GM19468 (cell line): ENCODE results near the gene AAK1.
"Not testable (repeated sequence)": the region's sequence is repeated elsewhere in the genome, so short reads cannot be mapped to it uniquely, and the experiment has no call there.

ENCODE experiments used
- ATAC-seq: cut with Tn5 transposase; IDR thresholded peaks from one replicate; pipeline ENCODE4 v1.9.1; 2021; ENCODE audit warnings: mild to moderate bottlenecking, moderate library complexity, moderate number of reproducible peaks; ENCODE audit not compliant: unreplicated experiment; ENCODE audit errors: extremely low read depth

Gene AAK1

DNA sequence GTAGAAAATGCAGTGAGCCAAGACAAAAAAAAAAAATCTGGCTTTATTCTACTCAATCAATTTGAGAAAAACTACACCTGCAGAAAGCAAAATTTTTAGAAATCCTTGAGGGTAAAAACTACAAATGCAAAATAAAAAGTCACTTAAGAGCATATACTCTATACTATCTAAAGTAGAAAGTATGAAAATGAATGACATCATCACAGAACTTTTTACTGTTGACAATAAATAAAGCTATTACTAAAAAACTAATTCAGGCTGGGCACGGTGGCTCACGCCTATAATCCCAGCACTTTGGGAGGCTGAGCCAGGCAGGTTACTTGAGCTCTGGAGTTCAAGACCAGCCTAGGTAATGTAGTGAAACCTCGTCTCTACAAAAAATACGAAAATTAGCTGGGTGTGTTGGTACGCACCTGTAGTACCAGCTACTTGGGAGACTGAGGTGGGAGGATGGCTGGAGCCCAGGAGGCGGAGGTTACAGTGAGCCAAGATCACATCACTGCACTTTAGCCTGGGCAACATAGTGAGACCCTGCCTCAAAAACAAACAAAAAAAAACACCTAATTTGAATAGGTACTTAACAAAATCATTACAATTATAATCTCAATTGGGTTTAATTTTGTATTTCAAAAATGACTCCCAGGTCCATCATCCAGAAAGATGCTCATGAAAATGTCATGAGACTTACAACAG is 213.9 kb downstream of the AAK1 start:
- ATAC-seq, result no peak

DNA sequence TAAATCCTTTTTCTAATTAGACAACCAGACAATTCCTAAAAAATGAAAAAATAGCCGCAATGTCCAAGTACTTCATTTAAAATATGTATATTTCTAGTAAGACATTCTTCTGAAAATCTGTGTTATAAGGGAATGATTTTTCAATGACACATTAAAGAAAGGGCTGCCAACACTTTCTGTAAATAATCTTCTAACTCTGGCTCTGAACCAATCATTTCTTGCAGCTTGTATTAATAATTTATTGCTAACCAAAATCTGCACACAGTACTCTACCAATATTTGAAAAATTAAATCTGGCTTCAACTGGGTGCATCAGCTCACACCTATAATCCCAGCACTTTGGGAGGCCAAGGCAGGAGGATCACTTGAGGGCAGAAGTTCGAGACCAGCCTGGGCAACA is 214.6 kb downstream of the AAK1 start:
- ATAC-seq, result no peak

DNA sequence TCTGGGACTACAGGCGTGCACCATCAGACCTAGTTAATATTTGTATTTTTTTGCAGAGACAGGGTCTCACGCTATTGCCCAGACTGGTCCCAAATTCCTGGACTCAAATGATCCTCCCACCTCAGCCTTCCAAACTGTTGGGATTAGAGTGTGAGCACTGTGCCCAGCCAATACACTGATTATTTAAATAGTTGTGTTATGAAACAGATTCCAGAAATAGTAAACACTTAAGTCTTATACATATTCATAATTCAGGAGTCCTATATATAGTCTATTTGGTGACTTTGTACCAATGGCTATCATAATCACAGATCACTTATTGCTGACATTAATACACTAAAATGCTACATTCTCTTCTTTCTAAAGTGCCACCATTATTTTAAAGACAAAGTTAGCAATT is 219.1 kb downstream of the AAK1 start:
- no peak for ATAC-seq

DNA sequence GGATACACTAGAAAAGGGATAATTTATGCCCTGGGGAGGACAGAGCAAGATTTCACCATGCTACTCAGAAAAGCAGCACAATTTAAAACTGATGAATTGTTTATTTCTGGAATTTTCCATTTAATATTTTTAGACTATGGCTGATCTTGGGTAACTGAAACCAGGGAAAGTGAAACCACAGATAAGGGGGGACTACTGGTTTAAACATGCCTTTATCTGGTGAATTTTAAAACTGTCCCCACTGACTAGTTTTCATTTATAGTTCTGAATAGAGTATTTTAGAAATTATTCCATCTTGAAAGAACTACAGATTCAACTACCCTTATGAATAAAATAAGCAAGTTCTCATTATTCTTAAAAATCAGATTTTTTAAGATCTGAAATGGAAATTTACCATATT is 221.3 kb downstream of the AAK1 start:
- no peak for ATAC-seq

DNA sequence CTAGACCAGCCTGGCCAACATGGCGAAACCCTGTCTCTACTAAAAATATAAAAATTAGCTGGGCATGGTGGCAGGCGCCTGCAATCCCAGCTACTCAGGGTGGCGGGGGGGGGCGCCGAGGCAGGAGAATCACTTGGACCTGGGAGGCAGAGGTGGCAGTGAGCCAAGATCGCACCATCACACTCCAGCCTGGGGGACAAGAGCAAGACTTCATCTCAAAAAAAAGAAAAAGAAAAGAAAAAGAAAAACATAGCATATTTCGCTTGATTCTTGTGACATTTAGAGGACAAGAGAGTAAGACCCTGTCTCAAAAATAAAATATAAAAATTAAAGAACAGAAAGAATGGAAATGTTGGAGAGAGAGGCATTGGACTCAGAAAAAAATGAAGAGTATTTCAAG is 224.4 kb downstream of the AAK1 start:
- ATAC-seq, result not testable (repeated sequence)

DNA sequence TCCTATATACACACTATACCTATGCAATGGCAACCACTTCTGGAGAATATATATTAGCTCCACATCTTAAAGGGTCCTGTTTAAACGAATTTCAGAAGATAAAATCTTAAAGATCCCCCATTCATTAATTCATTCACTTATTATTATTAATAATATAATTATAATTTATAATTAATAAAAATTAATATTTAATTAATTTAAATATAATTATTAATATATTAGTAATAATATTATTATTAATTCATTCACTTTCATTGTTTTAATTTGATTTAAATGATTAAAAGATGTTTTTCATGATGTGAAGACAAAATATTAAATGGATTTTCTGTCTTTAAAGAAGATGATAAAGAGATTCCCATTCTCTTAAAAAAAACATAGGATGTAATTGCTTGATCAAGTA is 227.4 kb downstream of the AAK1 start:
- no peak for ATAC-seq
